Natural killer cell (primary cell): ENCODE measurements around the gene MVP. TPM values are rescaled to one million over a fixed set of nuclear protein-coding genes. Genes with fewer than 3 reads are reported as not detected.

ENCODE experiments used
- ATAC-seq, 3 donors: fragments of 150-1000 bp in 2 of 3; fragments of 200-7000 bp in 1 of 3; cut with Tn5 transposase; 1 replicate in 1 of 3; 2 replicates in 2 of 3; pipeline ENCODE4 v1.10.0; 2021; ENCODE audit warnings: mild to moderate bottlenecking in 2 of 3, moderate library complexity in 2 of 3
- DNase-seq, 2 donors: peaks; one replicate each; pipeline versions ENCODE4 v3.0.0 to v3.0.0-alpha.2; 2013 to 2021; ENCODE audit warnings: mixed read lengths in 1 of 2
- H3K27ac ChIP-seq: one replicate; pipeline ENCODE4 v1.5.1; 2013; ENCODE audit warnings: mild to moderate bottlenecking, low read length
- H3K27me3 ChIP-seq: one replicate; pipeline ENCODE4 v1.6.1; 2013; ENCODE audit warnings: low read length; ENCODE audit not compliant: control insufficient read depth, insufficient read depth
- H3K36me3 ChIP-seq: one replicate; pipeline ENCODE4 v1.6.1; 2013; ENCODE audit warnings: low read length; ENCODE audit not compliant: control insufficient read depth, insufficient read depth
- H3K4me1 ChIP-seq: one replicate; pipeline ENCODE4 v1.6.1; 2013; ENCODE audit warnings: low read length; ENCODE audit not compliant: control insufficient read depth, insufficient read depth
- H3K4me3 ChIP-seq: one replicate; pipeline ENCODE4 v1.5.1; 2013; ENCODE audit warnings: low read length
- H3K9me3 ChIP-seq: one replicate; pipeline ENCODE4 v1.6.1; 2013; ENCODE audit warnings: low read length; ENCODE audit not compliant: control insufficient read depth, insufficient read depth
- H3K27ac Mint-ChIP-seq, 2 donors: one replicate each; pipeline ENCODE4 v1.8.0; 2022; ENCODE audit warnings: mild to moderate bottlenecking in 2 of 2, mixed read lengths in 2 of 2, moderate library complexity in 1 of 2
- H3K27me3 Mint-ChIP-seq, 2 donors: one replicate each; pipeline ENCODE4 v1.8.0; 2022; ENCODE audit warnings: low read depth in 2 of 2, mixed read lengths in 2 of 2
- H3K36me3 Mint-ChIP-seq: one replicate; pipeline ENCODE4 v1.8.0; 2022; ENCODE audit warnings: mixed read lengths
- H3K4me1 Mint-ChIP-seq, 2 donors: one replicate each; pipeline ENCODE4 v1.8.0; 2022; ENCODE audit warnings: mixed read lengths in 2 of 2
- H3K4me3 Mint-ChIP-seq: one replicate; pipeline ENCODE4 v1.8.0; 2022; ENCODE audit warnings: mild to moderate bottlenecking, moderate library complexity, mixed read lengths
- H3K9me3 Mint-ChIP-seq, 2 donors: one replicate each; pipeline ENCODE4 v1.8.0; 2022; ENCODE audit warnings: mixed read lengths in 2 of 2
- CTCF ChIP-seq: fragments of 200-600 bp; IDR thresholded peaks from one replicate; pipeline ENCODE4 v1.8.0; 2022; ENCODE audit warnings: antibody characterized with exemption
- WGBS: methylation state at CpG from one replicate; pipeline ENCODE4 v1.1.7; 2013; ENCODE audit warnings: missing lambda C conversion rate; ENCODE audit not compliant: insufficient coverage; 5-methylcytosine and 5-hydroxymethylcytosine counted together
- intact Hi-C: fragments of 100-400 bp; cut with micrococcal nuclease; formaldehyde crosslinking; loops from one replicate; pipeline ENCODE4 v1.14.2; 2022
- total RNA-seq, 4 donors: library from RNA; stranded (reverse); fragments of 120-200 nt in 1 of 4; gene quantifications; one replicate each; pipeline versions ENCODE4 v1.2.3 to v1.2.4, GENCODE V29; 2013 to 2022

Gene MVP
- total RNA-seq, 3 donors from 2014 or later (not counting 1 experiment from before 2014, with no cell fraction given) = 154 to 168 (median 163) TPM

- H3K9me3 Mint-ChIP-seq = no peaks in the 10 kb centered on the region
- H3K4me1 ChIP-seq = peaks cover 64% of the 10 kb centered on the region
- peak in 1 of 2 donors; percentile 21 for DNase-seq
- intact Hi-C loops = no loop called here
- peaks cover 50 to 72% of the 10 kb centered on the region in 2 donors for H3K4me1 Mint-ChIP-seq
- H3K27ac ChIP-seq = no peak overlapping the region
- H3K4me3 Mint-ChIP-seq = peak overlapping the region; percentile 31
- H3K27ac Mint-ChIP-seq = no peak overlapping the region
- H3K36me3 ChIP-seq = peaks cover 21% of the 10 kb centered on the region
- TF ChIP-seq CTCF = no peak
- H3K9me3 ChIP-seq = no peaks in the 10 kb centered on the region
- peaks cover 5% of the 10 kb centered on the region for H3K36me3 Mint-ChIP-seq
- 93% methylated on average over 23 of the region's 24 CpGs for WGBS
- no peak overlapping the region for H3K4me3 ChIP-seq
- peaks cover 0 to 2% of the 10 kb centered on the region in 2 donors for H3K27me3 Mint-ChIP-seq
- ATAC-seq = no peak
- no peaks in the 10 kb centered on the region for H3K27me3 ChIP-seq
Measured at GRCh38 chr16:29813644-29814562, 6.4 kb upstream of the MVP start.

- DNase-seq = no peak
- peak overlapping the region; percentile 99 for H3K4me3 Mint-ChIP-seq
- H3K27me3 Mint-ChIP-seq = peaks cover 0 to 2% of the 10 kb centered on the region in 2 donors
- peaks cover 19% of the 10 kb centered on the region for H3K36me3 ChIP-seq
- peak overlapping the region; percentile 94 to 98 for H3K27ac Mint-ChIP-seq
- 97% methylated on average over 4 of the region's 5 CpGs for WGBS
- H3K9me3 Mint-ChIP-seq = no peaks in the 10 kb centered on the region
- no peak for ATAC-seq
- no peaks in the 10 kb centered on the region for H3K27me3 ChIP-seq
- intact Hi-C loops = no loop called here
- H3K9me3 ChIP-seq = no peaks in the 10 kb centered on the region
- H3K36me3 Mint-ChIP-seq = peaks cover 5% of the 10 kb centered on the region
- H3K4me1 ChIP-seq = peaks cover 63% of the 10 kb centered on the region
- H3K4me1 Mint-ChIP-seq = peaks cover 51 to 77% of the 10 kb centered on the region in 2 donors
- no peak overlapping the region for H3K4me3 ChIP-seq
- no peak for TF ChIP-seq CTCF
- H3K27ac ChIP-seq = no peak overlapping the region
Measured at GRCh38 chr16:29814592-29814991, 5.7 kb upstream of the MVP start.

- WGBS = 12% methylated on average over 33 of the region's 39 CpGs
- Mint-ChIP-seq H3K27me3 (peaks cover 0 to 2% of the 10 kb centered on the region in 2 donors), H3K36me3 (peaks cover 5% of the 10 kb centered on the region), H3K9me3 (no peaks in the 10 kb centered on the region), H3K27ac (peak overlapping the region; percentile 94 to 98), H3K4me1 (peaks cover 57 to 81% of the 10 kb centered on the region in 2 donors), H3K4me3 (peak overlapping the region; percentile 99)
- Histone ChIP-seq H3K27me3 (no peaks in the 10 kb centered on the region), H3K4me1 (peaks cover 63% of the 10 kb centered on the region), H3K27ac (no peak overlapping the region), H3K4me3 (peak overlapping the region; percentile 79), H3K36me3 (peaks cover 15% of the 10 kb centered on the region), H3K9me3 (no peaks in the 10 kb centered on the region)
- DNase-seq (peak in 1 of 2 donors; percentile 40), ATAC-seq (no peak)
- intact Hi-C loops = loop anchor here (5.0 kb wide), 1 partner anchor 47 kb away; the partner anchor contains the start of gene CDIPT
- TF ChIP-seq CTCF = no peak
Measured at GRCh38 chr16:29815032-29815721, 5.1 kb upstream of the MVP start.
